ENCODE measurements around the gene IL12RB1.

GRCh38 chr19:18023622-18024251 lies 63.0 kb downstream of the IL12RB1 start:
- no peak for TF ChIP-seq YY1 (IDR thresholded peaks at IDR 0.05; ENCODE audit: low read depth, low read length)
- no peak for TF ChIP-seq CHD2 (IDR thresholded peaks at IDR 0.05; ENCODE audit: low read length)
- no peak for TF ChIP-seq CTCF (IDR thresholded peaks at IDR 0.05; ENCODE audit: control extremely low read depth in 1 of 3, insufficient read depth in 1 of 3, low read depth in 1 of 3, low read length in 3 of 3)
- no peak for TF ChIP-seq POLR2A (IDR thresholded peaks at IDR 0.05; ENCODE audit: control extremely low read depth in 1 of 2, low read depth in 2 of 2, low read length in 2 of 2)
- TF ChIP-seq BCL11A (IDR thresholded peaks at IDR 0.05; ENCODE audit: low read depth in 2 of 2, low read length in 2 of 2), result no peak
- TF ChIP-seq EZH2 (IDR thresholded peaks at IDR 0.05; ENCODE audit: low read depth, low read length, severe bottlenecking), result no peak
- no peak for TF ChIP-seq RAD21 (IDR thresholded peaks at IDR 0.05 in 1 of 2, conservative IDR thresholded peaks at IDR 0.05 in 1 of 2; ENCODE audit: low read depth in 2 of 2, low read length in 2 of 2)
